Body of pancreas (tissue), 4 donors: Measurements from ENCODE around the gene IL1RAPL1. TPM values are rescaled to one million over a fixed set of nuclear protein-coding genes. Genes with fewer than 3 reads are reported as not detected.

Experiments used
- ATAC-seq: fragments of 150-250 bp; one replicate; pipeline ENCODE4 v1.9.1; 2016
- DNase-seq, 4 donors: peaks; one replicate each; pipeline ENCODE4 v3.0.0-alpha.2; 2019
- H3K27ac ChIP-seq, 4 donors: fragments of 200-600 bp; sonication (generic); 1 replicate in 3 of 4; 2 replicates in 1 of 4; pipeline versions ENCODE4 v1.5.1 to v1.6.1; 2016 to 2019; ENCODE audit warnings: mild to moderate bottlenecking in 1 of 4, mixed read lengths in 1 of 4, moderate library complexity in 1 of 4
- H3K27me3 ChIP-seq, 2 donors: fragments of 200-600 bp; sonication (generic); one replicate each; pipeline ENCODE4 v1.6.0; 2016; ENCODE audit warnings: mild to moderate bottlenecking in 1 of 2
- H3K36me3 ChIP-seq, 2 donors: fragments of 200-600 bp; sonication (generic); replicated peaks in 1 of 2; 2 replicates each; pipeline ENCODE4 v1.5.1; 2016; ENCODE audit warnings: low read depth in 2 of 2; ENCODE audit not compliant: insufficient read depth in 1 of 2
- H3K4me1 ChIP-seq: fragments of 200-600 bp; sonication (generic); one replicate; pipeline ENCODE4 v1.6.0; 2016
- H3K4me3 ChIP-seq, 2 donors: fragments of 200-600 bp; sonication (generic); 1 replicate in 1 of 2; 2 replicates in 1 of 2; pipeline ENCODE4 v1.5.1; 2016 to 2019
- H3K9me3 ChIP-seq, 3 donors: fragments of 200-600 bp; sonication (generic); 1 replicate in 2 of 3; 2 replicates in 1 of 3; pipeline ENCODE4 v1.5.1; 2016
- CTCF ChIP-seq, 7 experiments: fragments of 450-650 bp in 4 of 7; fragments of 200-600 bp in 3 of 7; sonication (generic) in 3 of 7; IDR thresholded peaks; one replicate each; pipeline ENCODE4 v1.5.1; 2016 to 2019; ENCODE audit warnings: antibody characterized with exemption in 7 of 7
- POLR2A ChIP-seq, 3 donors: fragments of 450-650 bp; IDR thresholded peaks; one replicate each; pipeline ENCODE4 v1.6.1; 2016; ENCODE audit warnings: antibody characterized with exemption in 3 of 3, mild to moderate bottlenecking in 2 of 3
- WGBS, 2 donors: methylation state at CpG; one replicate each; pipeline ENCODE4 v1.1.5; 2017; 5-methylcytosine and 5-hydroxymethylcytosine counted together
- intact Hi-C: fragments of 100-400 bp; cut with DNase I; formaldehyde crosslinking; loops from one replicate; pipeline ENCODE4 v1.15.1; 2023
- total RNA-seq, 2 donors: library from RNA; depleted of rRNA; stranded (reverse); fragments of >200 nt; gene quantifications; one replicate each; pipeline ENCODE4 v1.1.0, GENCODE V29; 2016

IL1RAPL1 gene
- total RNA-seq, 2 donors from 2014 or later = 0.26 TPM; not detected in 1

- intact Hi-C loops = no loop called here
- no peak for ATAC-seq
- H3K27ac ChIP-seq = no peak overlapping the region
- no peak for DNase-seq
- no peaks in the 10 kb centered on the region for H3K27me3 ChIP-seq
- H3K4me3 ChIP-seq = no peak overlapping the region
- TF ChIP-seq POLR2A (IDR thresholded peaks at IDR 0.05) (no peak), CTCF (IDR thresholded peaks at IDR 0.05) (no peak)
- 42 to 81% methylated on average over 1 of the region's 1 CpG for WGBS, 2 donors
- H3K36me3 ChIP-seq = no peaks in the 10 kb centered on the region
- H3K9me3 ChIP-seq = no peaks in the 10 kb centered on the region
- no peaks in the 10 kb centered on the region for H3K4me1 ChIP-seq
These were observed 966.3 kb downstream of the IL1RAPL1 start for GRCh38 chrX:29553542-29553941.

GRCh38 chrX:29555465-29556091 is 968.3 kb downstream of the IL1RAPL1 start:
- Histone ChIP-seq H3K27me3 (no peaks in the 10 kb centered on the region), H3K4me1 (no peaks in the 10 kb centered on the region), H3K9me3 (no peaks in the 10 kb centered on the region), H3K36me3 (no peaks in the 10 kb centered on the region), H3K27ac (no peak overlapping the region), H3K4me3 (no peak overlapping the region)
- ATAC-seq (no peak), DNase-seq (no peak)
- WGBS, 2 donors = 47% methylated on average over 1 of the region's 1 CpG
- no peak for TF ChIP-seq POLR2A (IDR thresholded peaks at IDR 0.05)
- no peak for TF ChIP-seq CTCF (IDR thresholded peaks at IDR 0.05)
- intact Hi-C loops = no loop called here

DNA sequence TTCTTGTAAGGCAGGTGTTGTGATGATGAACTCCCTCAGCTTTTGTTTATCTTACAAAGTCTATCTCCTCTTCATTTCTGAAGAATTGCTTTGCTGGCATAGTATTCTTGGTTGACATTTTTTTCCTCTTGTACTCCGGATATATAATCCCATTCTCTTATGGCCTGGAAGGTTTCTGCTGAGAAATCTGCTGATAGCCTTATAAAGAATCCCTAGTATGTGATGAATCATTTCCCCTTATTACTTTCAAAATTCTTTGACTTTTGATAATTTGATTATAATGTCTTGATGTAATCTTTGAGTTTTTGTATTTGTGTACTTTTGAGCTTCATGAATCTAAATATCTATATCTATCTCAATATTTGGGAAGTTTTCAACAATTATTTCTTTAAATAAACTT is 972.8 kb downstream of the IL1RAPL1 start:
- no peaks in the 10 kb centered on the region for H3K36me3 ChIP-seq
- no peaks in the 10 kb centered on the region for H3K9me3 ChIP-seq
- ATAC-seq (no peak), DNase-seq (no peak)
- no peak overlapping the region for H3K27ac ChIP-seq
- no peaks in the 10 kb centered on the region for H3K4me1 ChIP-seq
- H3K27me3 ChIP-seq = no peaks in the 10 kb centered on the region
- intact Hi-C loops = no loop called here
- H3K4me3 ChIP-seq = no peak overlapping the region
- TF ChIP-seq CTCF (IDR thresholded peaks at IDR 0.05) (no peak), POLR2A (IDR thresholded peaks at IDR 0.05) (no peak)
- WGBS, 2 donors = 85 to 100% methylated on average over 1 of the region's 1 CpG

- H3K36me3 ChIP-seq = no peaks in the 10 kb centered on the region
- no peaks in the 10 kb centered on the region for H3K27me3 ChIP-seq
These were observed 974.2 kb downstream of the IL1RAPL1 start for GRCh38 chrX:29561417-29561816.

More at GRCh38 chrX:29561417-29561816, 974.2 kb downstream of the IL1RAPL1 start:
- DNase-seq (no peak), ATAC-seq (no peak)
- intact Hi-C loops = no loop called here
- WGBS, 2 donors = 39 to 49% methylated on average over 3 of the region's 3 CpGs
- H3K27ac ChIP-seq = no peak overlapping the region
- H3K4me1 ChIP-seq = no peaks in the 10 kb centered on the region
- H3K4me3 ChIP-seq = no peak overlapping the region
- TF ChIP-seq CTCF (IDR thresholded peaks at IDR 0.05) (no peak), POLR2A (IDR thresholded peaks at IDR 0.05) (no peak)
- no peaks in the 10 kb centered on the region for H3K9me3 ChIP-seq
